Natural killer cell (primary cell): Measurements from ENCODE around the gene MOGAT3. TPM values are rescaled to one million over a fixed set of nuclear protein-coding genes. Genes with fewer than 3 reads are reported as not detected.
A peak's percentile ranks its signal among the peaks of the same experiment; 100 is the strongest.

Experiments
- ATAC-seq, 3 donors: fragments of 150-1000 bp in 2 of 3; fragments of 200-7000 bp in 1 of 3; cut with Tn5 transposase; 1 replicate in 1 of 3; 2 replicates in 2 of 3; pipeline ENCODE4 v1.10.0; 2021; ENCODE audit warnings: mild to moderate bottlenecking in 2 of 3, moderate library complexity in 2 of 3
- DNase-seq, 2 donors: peaks; one replicate each; pipeline versions ENCODE4 v3.0.0 to v3.0.0-alpha.2; 2013 to 2021; ENCODE audit warnings: mixed read lengths in 1 of 2
- H3K27ac ChIP-seq: one replicate; pipeline ENCODE4 v1.5.1; 2013; ENCODE audit warnings: mild to moderate bottlenecking, low read length
- H3K27me3 ChIP-seq: one replicate; pipeline ENCODE4 v1.6.1; 2013; ENCODE audit warnings: low read length; ENCODE audit not compliant: control insufficient read depth, insufficient read depth
- H3K36me3 ChIP-seq: one replicate; pipeline ENCODE4 v1.6.1; 2013; ENCODE audit warnings: low read length; ENCODE audit not compliant: control insufficient read depth, insufficient read depth
- H3K4me1 ChIP-seq: one replicate; pipeline ENCODE4 v1.6.1; 2013; ENCODE audit warnings: low read length; ENCODE audit not compliant: control insufficient read depth, insufficient read depth
- H3K4me3 ChIP-seq: one replicate; pipeline ENCODE4 v1.5.1; 2013; ENCODE audit warnings: low read length
- H3K9me3 ChIP-seq: one replicate; pipeline ENCODE4 v1.6.1; 2013; ENCODE audit warnings: low read length; ENCODE audit not compliant: control insufficient read depth, insufficient read depth
- H3K27ac Mint-ChIP-seq, 2 donors: one replicate each; pipeline ENCODE4 v1.8.0; 2022; ENCODE audit warnings: mild to moderate bottlenecking in 2 of 2, mixed read lengths in 2 of 2, moderate library complexity in 1 of 2
- H3K27me3 Mint-ChIP-seq, 2 donors: one replicate each; pipeline ENCODE4 v1.8.0; 2022; ENCODE audit warnings: low read depth in 2 of 2, mixed read lengths in 2 of 2
- H3K36me3 Mint-ChIP-seq: one replicate; pipeline ENCODE4 v1.8.0; 2022; ENCODE audit warnings: mixed read lengths
- H3K4me1 Mint-ChIP-seq, 2 donors: one replicate each; pipeline ENCODE4 v1.8.0; 2022; ENCODE audit warnings: mixed read lengths in 2 of 2
- H3K4me3 Mint-ChIP-seq: one replicate; pipeline ENCODE4 v1.8.0; 2022; ENCODE audit warnings: mild to moderate bottlenecking, moderate library complexity, mixed read lengths
- H3K9me3 Mint-ChIP-seq, 2 donors: one replicate each; pipeline ENCODE4 v1.8.0; 2022; ENCODE audit warnings: mixed read lengths in 2 of 2
- CTCF ChIP-seq: fragments of 200-600 bp; IDR thresholded peaks from one replicate; pipeline ENCODE4 v1.8.0; 2022; ENCODE audit warnings: antibody characterized with exemption
- WGBS: methylation state at CpG from one replicate; pipeline ENCODE4 v1.1.7; 2013; ENCODE audit warnings: missing lambda C conversion rate; ENCODE audit not compliant: insufficient coverage; 5-methylcytosine and 5-hydroxymethylcytosine counted together
- intact Hi-C: fragments of 100-400 bp; cut with micrococcal nuclease; formaldehyde crosslinking; loops from one replicate; pipeline ENCODE4 v1.14.2; 2022
- total RNA-seq, 4 donors: library from RNA; stranded (reverse); fragments of 120-200 nt in 1 of 4; gene quantifications; one replicate each; pipeline versions ENCODE4 v1.2.3 to v1.2.4, GENCODE V29; 2013 to 2022

The MOGAT3 gene
- total RNA-seq, 3 donors from 2014 or later (not counting 1 experiment from before 2014, with no cell fraction given), result not detected

- H3K4me3 Mint-ChIP-seq, result peak overlapping the region; percentile 96
- Histone ChIP-seq H3K4me1 (peaks cover 25% of the 10 kb centered on the region), H3K27me3 (no peaks in the 10 kb centered on the region), H3K9me3 (no peaks in the 10 kb centered on the region), H3K27ac (peak overlapping the region; percentile 82), H3K36me3 (peaks cover 15% of the 10 kb centered on the region), H3K4me3 (peak overlapping the region; percentile 81)
- no peak for TF ChIP-seq CTCF
- intact Hi-C loops, result no loop called here
- H3K36me3 Mint-ChIP-seq, result no peaks in the 10 kb centered on the region
- H3K4me1 Mint-ChIP-seq, result peaks cover 34 to 45% of the 10 kb centered on the region in 2 donors
- H3K27me3 Mint-ChIP-seq, result no peaks in the 10 kb centered on the region
- ATAC-seq, result no peak
- H3K27ac Mint-ChIP-seq, result peak overlapping the region; percentile 94 to 97
- H3K9me3 Mint-ChIP-seq, result no peaks in the 10 kb centered on the region
- 66% methylated on average over 26 of the region's 31 CpGs for WGBS
- DNase-seq, result peak; percentile 19 to 24
These were observed 15.4 kb upstream of the MOGAT3 start for GRCh38 chr7:101216001-101216859.

- H3K27ac Mint-ChIP-seq, result no peak overlapping the region
- TF ChIP-seq CTCF, result no peak
- ATAC-seq (no peak), DNase-seq (no peak)
- 99% methylated on average over 8 of the region's 8 CpGs for WGBS
- H3K9me3 Mint-ChIP-seq, result no peaks in the 10 kb centered on the region
- H3K27me3 ChIP-seq, result no peaks in the 10 kb centered on the region
- H3K4me1 ChIP-seq, result peaks cover 12% of the 10 kb centered on the region
- H3K4me3 ChIP-seq, result no peak overlapping the region
- peaks cover 24% of the 10 kb centered on the region for H3K36me3 ChIP-seq
- H3K9me3 ChIP-seq, result no peaks in the 10 kb centered on the region
- no peak overlapping the region for H3K27ac ChIP-seq
- H3K4me3 Mint-ChIP-seq, result no peak overlapping the region
- H3K36me3 Mint-ChIP-seq, result no peaks in the 10 kb centered on the region
- no peaks in the 10 kb centered on the region for H3K27me3 Mint-ChIP-seq
- peaks cover 13 to 14% of the 10 kb centered on the region in 2 donors for H3K4me1 Mint-ChIP-seq
- intact Hi-C loops, result no loop called here
These were observed 11.2 kb upstream of the MOGAT3 start for GRCh38 chr7:101212014-101212413.

- H3K27ac ChIP-seq, result no peak overlapping the region
- Mint-ChIP-seq H3K27me3 (no peaks in the 10 kb centered on the region), H3K4me3 (no peak overlapping the region), H3K4me1 (peaks cover 9 to 10% of the 10 kb centered on the region in 2 donors), H3K36me3 (no peaks in the 10 kb centered on the region), H3K27ac (no peak overlapping the region), H3K9me3 (no peaks in the 10 kb centered on the region)
- H3K4me1 ChIP-seq, result peaks cover 7% of the 10 kb centered on the region
- no peaks in the 10 kb centered on the region for H3K9me3 ChIP-seq
- TF ChIP-seq CTCF, result no peak
- peaks cover 24% of the 10 kb centered on the region for H3K36me3 ChIP-seq
- WGBS, result 95% methylated on average over 24 of the region's 24 CpGs
- H3K4me3 ChIP-seq, result no peak overlapping the region
- intact Hi-C loops, result no loop called here
- H3K27me3 ChIP-seq, result no peaks in the 10 kb centered on the region
- no peak for DNase-seq
- no peak for ATAC-seq
These were observed 10.7 kb upstream of the MOGAT3 start for GRCh38 chr7:101211501-101211900.
